ENCODE measurements around the gene TIMM17B.

The TIMM17B gene

GRCh38 chrX:48937054-48937907 is 39.7 kb upstream of the TIMM17B start:
- no peak overlapping the region for H3K27ac ChIP-seq
- TF ChIP-seq ZFX (IDR thresholded peaks at IDR 0.05) (no peak), CTCF (conservative IDR thresholded peaks at IDR 0.05) (no peak)

- no peak for TF ChIP-seq CTCF (conservative IDR thresholded peaks at IDR 0.05)
- no peak for TF ChIP-seq ZFX (IDR thresholded peaks at IDR 0.05)
- no peak overlapping the region for H3K27ac ChIP-seq
Measured at GRCh38 chrX:48936429-48937053, 39.0 kb upstream of the TIMM17B start.

GRCh38 chrX:48935301-48935670 is 37.7 kb upstream of the TIMM17B start:
- H3K27ac ChIP-seq = no peak overlapping the region
- TF ChIP-seq ZFX (IDR thresholded peaks at IDR 0.05) (no peak), CTCF (conservative IDR thresholded peaks at IDR 0.05) (no peak)

GRCh38 chrX:48934581-48935300 is 37.2 kb upstream of the TIMM17B start:
- TF ChIP-seq ZFX (IDR thresholded peaks at IDR 0.05) = no peak
- no peak overlapping the region for H3K27ac ChIP-seq

GRCh38 chrX:48933757-48934156 is 36.2 kb upstream of the TIMM17B start:
- H3K27ac ChIP-seq = no peak overlapping the region

GRCh38 chrX:48927736-48928382 is 30.3 kb upstream of the TIMM17B start:
- TF ChIP-seq CTCF (conservative IDR thresholded peaks at IDR 0.05) (no peak), ZFX (IDR thresholded peaks at IDR 0.05) (no peak)
- no peak overlapping the region for H3K27ac ChIP-seq

More at GRCh38 chrX:48933757-48934156, 36.2 kb upstream of the TIMM17B start:
- TF ChIP-seq CTCF (conservative IDR thresholded peaks at IDR 0.05) (no peak), ZFX (IDR thresholded peaks at IDR 0.05) (no peak)

GRCh38 chrX:48927123-48927522 is 29.6 kb upstream of the TIMM17B start:
- no peak overlapping the region for H3K27ac ChIP-seq

More at GRCh38 chrX:48927123-48927522, 29.6 kb upstream of the TIMM17B start:
- no peak for TF ChIP-seq CTCF (conservative IDR thresholded peaks at IDR 0.05)
- TF ChIP-seq ZFX (IDR thresholded peaks at IDR 0.05) = no peak

All from C4-2B (cell line).